Endothelial cell of umbilical vein (primary cell): Measurements from ENCODE around the gene FMNL1. TPM values are rescaled to one million over a fixed set of nuclear protein-coding genes. Genes with fewer than 3 reads are reported as not detected.
"Not testable (repeated sequence)": the region's sequence is repeated elsewhere in the genome, so short reads cannot be mapped to it uniquely, and the experiment has no call there.

Experiments
- BruUV-seq: library from RNA; stranded (reverse); fragments of 400-500 nt; replicated peaks from 2 replicates; lab custom pipeline; 2021; lab: Mats Ljungman, UMichigan
- CTCF ChIA-PET: fragments of 300-600, 350-600 bp; sonication (Branson Sonifier 250); formaldehyde crosslinking; loops from one replicate; lab custom pipeline; 2021; ENCODE audit warnings: antibody characterized with exemption, inconsistent platforms; lab: Charles Lee
- POLR2A ChIA-PET: fragments of 300-600, 350-600 bp; sonication (Branson Sonifier 250); formaldehyde crosslinking; loops from one replicate; lab custom pipeline; 2021; ENCODE audit warnings: antibody characterized with exemption, inconsistent platforms; lab: Charles Lee
- DNase-seq: peaks from one replicate; pipeline ENCODE4 v3.0.0-alpha.2; 2011; ENCODE audit warnings: low read depth, low spot score
- FAIRE-seq: peaks from 2 replicates; lab custom pipeline; 2011; peaks lifted over from hg19 to GRCh38; lab: Jason Lieb, UNC
- H2AFZ ChIP-seq: 2 replicates; pipeline ENCODE4 v1.6.0; 2012; ENCODE audit warnings: low read depth, low read length, control low read depth, inconsistent platforms
- H3K27ac ChIP-seq: 2 replicates; pipeline ENCODE4 v1.5.1; 2011; ENCODE audit warnings: low read depth, mild to moderate bottlenecking, control low read depth, low read length, moderate library complexity; ENCODE audit not compliant: insufficient read depth
- H3K27me3 ChIP-seq, 2 experiments: 2 replicates each; pipeline versions ENCODE4 v1.6.0 to v1.6.1; 2011; ENCODE audit warnings: low read length in 2 of 2, mixed read lengths in 1 of 2; ENCODE audit not compliant: control insufficient read depth in 2 of 2, insufficient read depth in 2 of 2
- H3K36me3 ChIP-seq, 2 experiments: 2 replicates in 1 of 2; 3 replicates in 1 of 2; pipeline ENCODE4 v1.5.1; 2011; ENCODE audit warnings: low read length in 2 of 2, mild to moderate bottlenecking in 1 of 2, moderate library complexity in 1 of 2; ENCODE audit not compliant: control insufficient read depth in 2 of 2, insufficient read depth in 2 of 2; ENCODE audit errors: extremely low read depth in 1 of 2
- H3K4me1 ChIP-seq: 3 replicates; pipeline ENCODE4 v1.5.1; 2011; ENCODE audit warnings: mild to moderate bottlenecking, low read length; ENCODE audit not compliant: control insufficient read depth, insufficient read depth; ENCODE audit errors: extremely low read depth
- H3K4me2 ChIP-seq: 2 replicates; pipeline ENCODE4 v1.6.1; 2011; ENCODE audit warnings: low read length, control low read depth, mixed read lengths; ENCODE audit not compliant: insufficient read depth
- H3K4me3 ChIP-seq, 3 experiments: fragments of 200-600 bp in 1 of 3; sonication (generic), shearing (Covaris generic) in 1 of 3; replicated peaks in 1 of 3; 2 replicates each; pipeline ENCODE4 v1.5.1; 2011 to 2016; ENCODE audit warnings: control low read depth in 3 of 3, low read length in 3 of 3, mild to moderate bottlenecking in 2 of 3, inconsistent platforms in 1 of 3, low read depth in 1 of 3, moderate library complexity in 1 of 3; ENCODE audit not compliant: insufficient read depth in 1 of 3
- H3K79me2 ChIP-seq: 2 replicates; pipeline ENCODE4 v1.6.0; 2012; ENCODE audit warnings: low read length, inconsistent platforms; ENCODE audit not compliant: control insufficient read depth, insufficient read depth
- H3K9ac ChIP-seq: replicated peaks from 2 replicates; pipeline ENCODE3; 2011; ENCODE audit warnings: low read length, control low read depth; ENCODE audit not compliant: insufficient read depth; ENCODE audit errors: extremely low read depth
- H3K9me1 ChIP-seq: replicated peaks from 3 replicates; pipeline ENCODE4 v1.6.0; 2011; ENCODE audit warnings: mild to moderate bottlenecking, low read length; ENCODE audit not compliant: control insufficient read depth, insufficient read depth; ENCODE audit errors: extremely low read depth
- H3K9me3 ChIP-seq: replicated peaks from 2 replicates; pipeline ENCODE4 v1.5.1; 2012; ENCODE audit warnings: low read length, inconsistent platforms; ENCODE audit not compliant: control insufficient read depth, insufficient read depth
- H4K20me1 ChIP-seq: replicated peaks from 2 replicates; pipeline ENCODE3; 2011; ENCODE audit warnings: mild to moderate bottlenecking, low read length; ENCODE audit not compliant: control insufficient read depth, insufficient read depth; ENCODE audit errors: extremely low read depth
- CTCF ChIP-seq, 2 donors: IDR thresholded peaks; 1 replicate in 1 of 2; 2 replicates in 1 of 2; pipeline ENCODE4 v1.5.1; 2011; ENCODE audit warnings: low read length in 2 of 2, mild to moderate bottlenecking in 2 of 2, moderate library complexity in 2 of 2, control low read depth in 1 of 2, inconsistent platforms in 1 of 2, low read depth in 1 of 2; ENCODE audit not compliant: insufficient read depth in 1 of 2; ENCODE audit errors: extremely low read depth in 1 of 2
- EZH2 ChIP-seq: IDR thresholded peaks from 2 replicates; pipeline ENCODE4 v1.6.1; 2012; ENCODE audit warnings: borderline replicate concordance, low read depth, mild to moderate bottlenecking, moderate library complexity, low read length, inconsistent platforms; ENCODE audit not compliant: severe bottlenecking
- FOS ChIP-seq: IDR thresholded peaks from 2 replicates; pipeline ENCODE4 v1.6.1; 2011; ENCODE audit warnings: mild to moderate bottlenecking, low read length, moderate library complexity, borderline replicate concordance; ENCODE audit not compliant: insufficient read depth
- GATA2 ChIP-seq: IDR thresholded peaks from 2 replicates; pipeline ENCODE4 v1.7.0; 2011; ENCODE audit warnings: low read depth, mild to moderate bottlenecking, moderate library complexity, mixed read lengths, low read length; ENCODE audit not compliant: insufficient read length, insufficient read depth
- JUN ChIP-seq: IDR thresholded peaks from 2 replicates; pipeline ENCODE4 v1.6.1; 2011; ENCODE audit warnings: borderline replicate concordance, low read depth; ENCODE audit not compliant: insufficient read length, insufficient read depth
- MAX ChIP-seq: IDR thresholded peaks from 2 replicates; pipeline ENCODE4 v1.6.1; 2011; ENCODE audit not compliant: insufficient read depth, insufficient read length
- MYC ChIP-seq: IDR thresholded peaks from one replicate; pipeline ENCODE4 v1.6.1; 2011; ENCODE audit warnings: mild to moderate bottlenecking, low read depth, low read length
- POLR2A ChIP-seq: IDR thresholded peaks from 2 replicates; pipeline ENCODE4 v1.6.1; 2012; ENCODE audit warnings: low read depth, mild to moderate bottlenecking, control low read depth, low read length
- POLR2AphosphoS5 ChIP-seq: IDR thresholded peaks from 2 replicates; pipeline ENCODE4 v1.6.1; 2012; ENCODE audit warnings: low read depth, mild to moderate bottlenecking, control low read depth, low read length, moderate library complexity; ENCODE audit not compliant: insufficient read depth
- dilution Hi-C: fragments of 300-500 bp; cut with MboI; formaldehyde crosslinking; loops from one replicate; pipeline ENCODE4 v1.15.0; 2019; ENCODE audit warnings: low sequenced_read_pairs; ENCODE audit not compliant: extremely low pct_ligation_motif_present
- intact Hi-C: fragments of 100-400 bp; cut with micrococcal nuclease; formaldehyde crosslinking; loops from one replicate; pipeline ENCODE4 v1.10.0; 2022
- polyA plus RNA-seq, 4 experiments: library from polyadenylated mRNA; depleted of rRNA in 3 of 4; stranded (reverse) in 3 of 4; unstranded in 1 of 4; fragments of >200 nt; gene quantifications; 2 replicates each; pipeline versions ENCODE4 v1.2.1 to v1.2.3, GENCODE V29; 2011 to 2012; ENCODE audit warnings: missing spikeins in 1 of 4
- total RNA-seq: library from RNA; stranded (reverse); gene quantifications from 2 replicates; pipeline ENCODE4 v1.2.3, GENCODE V29; 2021

Gene FMNL1
- total and polyA plus RNA-seq, 2 donors (not counting 3 experiments of a cell fraction or from before 2014, with no cell fraction given): 0.95 to 1.6 TPM

GRCh38 chr17:45251931-45252330, 30.2 kb downstream of the FMNL1 start:
- DNase-seq: peak; percentile 11
- no peak for TF ChIP-seq MAX
- TF ChIP-seq JUN: no peak
- TF ChIP-seq GATA2: no peak
- no peak for TF ChIP-seq POLR2A
- TF ChIP-seq FOS: no peak
- no peak for TF ChIP-seq CTCF (IDR thresholded peaks at IDR 0.05; ENCODE audit: extremely low read depth in 1 of 2, insufficient read depth in 1 of 2, low read depth in 1 of 2, low read length in 2 of 2)
- no peak for TF ChIP-seq EZH2
- TF ChIP-seq POLR2AphosphoS5: no peak
- TF ChIP-seq MYC: no peak
- Histone ChIP-seq H3K79me2 (no peaks in the 10 kb centered on the region), H3K4me1 (peaks cover 1% of the 10 kb centered on the region), H3K9ac (no peak overlapping the region), H3K4me2 (no peak overlapping the region), H3K27ac (no peak overlapping the region), H3K9me3 (no peaks in the 10 kb centered on the region), H3K27me3 (no peaks in the 10 kb centered on the region), H3K9me1 (no peaks in the 10 kb centered on the region), H3K4me3 (no peak overlapping the region), H4K20me1 (no peaks in the 10 kb centered on the region), H2AFZ (peak overlapping the region; percentile 4), H3K36me3 (no peaks in the 10 kb centered on the region)
- intact Hi-C loops: no loop called here
- ChIA-PET POLR2A (no interaction called here), CTCF (interaction anchor here (1.1 to 1.5 kb wide), 3 partner anchors 9 to 103 kb away, joined by 3 to 4 read pairs (median 3); no protein-coding TSS in a partner anchor)
- no TSS peak for BruUV-seq
- dilution Hi-C loops: no loop called here
- no peak for FAIRE-seq

GRCh38 chr17:45253237-45253636, 31.6 kb downstream of the FMNL1 start:
- H3K4me2 ChIP-seq, H3K4me1 ChIP-seq, BruUV-seq, H3K9me1 ChIP-seq, H2AFZ ChIP-seq, DNase-seq, intact Hi-C loops, H3K27ac ChIP-seq, dilution Hi-C loops, H4K20me1 ChIP-seq, H3K9me3 ChIP-seq, POLR2A ChIA-PET, H3K27me3 ChIP-seq, FAIRE-seq, H3K4me3 ChIP-seq, H3K36me3 ChIP-seq, H3K79me2 ChIP-seq, H3K9ac ChIP-seq: not testable (repeated sequence)
- CTCF ChIA-PET: interaction anchor here (1.2 to 1.6 kb wide), 4 partner anchors 18 to 131 kb away, joined by 3 to 5 read pairs (median 3); partner anchors contain the start of genes ACBD4 and MAP3K14
